Frontal cortex (tissue), 4 donors: ENCODE results near the gene SHISA9. TPM values are rescaled to one million over a fixed set of nuclear protein-coding genes. Genes with fewer than 3 reads are reported as not detected.

Experiments
- DNase-seq, 2 donors: peaks; one replicate each; pipeline ENCODE4 v3.0.0; 2012; ENCODE audit warnings: low spot score in 2 of 2
- FAIRE-seq: peaks from 2 replicates; lab custom pipeline; 2012; peaks lifted over from hg19 to GRCh38; lab: Jason Lieb, UNC
- total RNA-seq: library from RNA; depleted of rRNA; stranded (reverse); fragments of >200 nt; gene quantifications from one replicate; pipeline ENCODE4 v1.2.3, GENCODE V29; 2014
- donor health status: control.
- donor health status: control.
- donor health status: control.

Gene SHISA9
- total RNA-seq, 1 donor from 2014 or later, result 13.9 TPM

- no peak for FAIRE-seq
- DNase-seq, result no peak
These were observed 35.0 kb downstream of the SHISA9 start for GRCh38 chr16:12936391-12936790.

- FAIRE-seq (no peak), DNase-seq (no peak)
These were observed 40.5 kb downstream of the SHISA9 start for GRCh38 chr16:12941896-12942295.

DNA sequence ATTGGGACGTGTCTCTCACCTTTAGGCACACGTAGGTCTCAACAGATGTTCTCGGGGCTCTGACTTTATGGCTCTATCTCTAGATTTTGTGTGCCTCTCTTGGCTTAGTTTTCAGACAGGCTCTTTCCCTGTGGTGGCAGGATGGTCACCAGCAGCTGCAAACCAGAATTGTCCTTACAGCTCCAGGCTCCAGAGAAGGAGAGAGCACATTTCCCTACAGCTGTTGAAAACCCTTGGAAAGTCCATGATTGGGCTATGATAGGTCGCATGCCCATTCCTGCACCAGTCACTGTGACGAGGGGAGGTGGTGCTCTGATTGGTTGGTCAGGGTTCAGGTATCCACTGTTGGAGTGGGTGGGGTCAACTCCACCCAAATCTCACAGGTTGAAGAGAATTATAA, 41.5 kb downstream of the SHISA9 start:
- DNase-seq, result no peak
- no peak for FAIRE-seq

DNA sequence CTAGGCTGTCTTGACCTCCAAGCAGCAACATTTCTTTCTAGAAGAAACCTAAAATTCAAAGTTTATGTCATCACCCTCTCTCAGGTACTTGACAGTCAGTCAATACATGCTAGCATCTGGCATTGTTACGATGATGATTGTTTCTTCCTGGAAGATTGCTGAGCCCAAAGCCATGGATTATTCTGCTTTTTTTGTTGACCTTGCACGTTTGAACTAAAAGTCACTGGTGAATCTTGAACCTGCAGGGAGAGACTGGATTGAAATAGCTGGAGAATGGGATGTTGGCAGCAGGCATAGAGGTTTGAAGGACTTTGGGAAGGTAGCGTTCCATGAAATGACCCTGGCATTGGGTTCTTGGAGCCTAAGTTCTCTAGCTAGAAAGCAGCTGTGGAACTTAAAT, 42.9 kb downstream of the SHISA9 start:
- DNase-seq (no peak), FAIRE-seq (no peak)

GRCh38 chr16:12951392-12951791, 50.0 kb downstream of the SHISA9 start:
- FAIRE-seq, result no peak
- DNase-seq, result no peak

DNA sequence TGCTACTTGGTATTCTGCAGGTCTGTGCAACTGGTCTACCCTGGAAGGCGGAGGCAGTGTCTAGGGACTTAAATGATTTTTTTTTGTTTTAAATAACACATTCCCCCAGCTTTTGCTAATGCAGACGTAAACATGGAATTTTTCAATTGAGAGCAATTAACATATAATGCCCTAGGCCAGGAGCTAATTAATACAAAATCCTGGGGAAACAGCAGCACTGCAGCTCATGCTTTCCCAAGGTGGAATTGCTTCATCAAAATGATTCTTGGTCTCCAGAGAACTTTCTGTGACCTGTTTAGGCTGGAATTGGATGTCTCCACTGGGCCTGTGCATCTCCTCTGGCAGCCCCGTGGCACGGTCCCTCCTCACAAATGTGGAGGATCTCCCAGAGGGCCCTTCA, 50.6 kb downstream of the SHISA9 start:
- no peak for DNase-seq
- FAIRE-seq, result no peak

GRCh38 chr16:12958366-12958765, 57.0 kb downstream of the SHISA9 start:
- no peak for DNase-seq
- FAIRE-seq, result no peak

DNA sequence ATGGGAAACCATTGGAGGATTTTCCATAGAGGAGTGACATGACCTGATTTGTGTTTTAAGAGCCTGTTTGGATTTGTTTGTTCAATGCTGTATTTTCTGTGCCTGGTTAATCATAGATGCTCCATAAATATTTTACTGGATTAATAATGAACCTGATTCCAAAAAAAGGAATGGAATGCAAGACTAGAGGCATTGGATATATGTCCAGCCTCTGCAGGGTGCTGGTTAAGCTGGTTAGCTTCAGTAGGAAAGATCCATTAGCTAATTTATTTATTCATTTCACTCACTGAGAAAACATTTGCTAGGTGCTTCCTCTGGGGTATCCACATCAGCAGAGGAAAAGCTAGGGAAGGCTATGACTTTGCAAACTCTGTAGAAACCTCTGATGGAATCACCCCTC, 57.7 kb downstream of the SHISA9 start:
- FAIRE-seq, result no peak
- DNase-seq, result no peak

DNA sequence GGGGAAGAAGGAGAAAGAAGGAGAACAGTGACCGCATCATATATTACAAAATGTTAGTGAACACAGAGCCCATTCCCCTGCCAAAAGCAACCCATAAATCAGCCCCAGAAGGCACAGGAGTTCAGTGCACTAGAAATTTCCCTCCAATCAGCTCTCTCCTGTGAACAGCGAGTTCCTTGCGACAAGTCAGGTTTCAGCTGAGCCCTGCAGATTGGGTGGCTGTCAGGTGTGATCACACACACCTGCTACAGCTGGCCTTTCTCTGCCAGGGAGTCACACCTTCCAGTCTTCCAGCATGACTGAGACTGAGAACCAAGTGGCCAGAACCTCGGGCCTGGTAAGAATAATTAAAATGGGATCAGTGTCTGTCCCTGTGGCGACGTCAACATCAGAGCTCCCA, 60.2 kb downstream of the SHISA9 start:
- DNase-seq (no peak), FAIRE-seq (no peak)

DNA sequence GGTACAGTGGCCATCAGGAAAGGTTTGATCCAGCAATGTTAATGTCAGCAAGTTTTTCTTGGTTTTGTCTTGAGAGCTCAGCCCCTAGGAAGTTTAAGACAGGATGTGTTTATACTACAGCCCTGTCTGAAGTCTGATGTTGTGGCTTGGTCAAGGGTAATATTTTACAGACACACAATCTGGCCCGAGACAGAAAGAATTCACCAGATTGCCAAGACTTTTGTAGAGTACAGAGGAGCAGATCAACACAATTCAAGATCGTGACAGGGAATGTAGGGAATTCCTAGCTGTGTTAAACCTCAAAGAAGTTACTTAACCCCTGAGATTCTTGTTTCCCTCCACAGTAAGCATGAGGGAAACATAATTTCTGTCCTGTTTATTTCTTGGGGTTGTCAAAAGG, 63.1 kb downstream of the SHISA9 start:
- FAIRE-seq, result no peak

DNA sequence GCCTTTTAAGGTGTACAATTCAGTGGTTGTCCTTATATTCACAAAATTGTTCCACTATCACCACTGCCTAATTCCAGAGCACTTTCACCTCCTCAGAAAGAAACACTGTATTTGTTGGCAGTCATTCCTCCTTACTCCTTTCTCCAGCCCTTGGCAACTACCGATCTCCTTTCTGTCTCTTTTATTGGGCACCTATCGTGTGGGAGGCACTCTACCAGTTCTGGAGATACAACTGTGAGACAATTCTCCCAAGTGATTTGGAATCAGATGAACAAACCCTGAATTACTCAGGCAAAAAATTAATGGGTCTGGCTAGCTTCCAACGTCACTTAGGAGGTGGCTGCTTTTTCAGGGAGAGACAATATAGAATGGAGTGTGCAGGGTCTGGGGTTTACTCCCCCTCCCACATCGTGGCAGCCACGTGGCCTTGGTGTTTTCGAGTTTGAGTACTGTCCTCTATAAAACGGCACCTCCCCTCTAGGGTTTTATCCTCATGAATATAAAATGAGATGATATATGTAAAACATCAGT, 63.9 kb downstream of the SHISA9 start:
- FAIRE-seq, result no peak
- DNase-seq, result no peak

More for the DNA sequence above, 63.1 kb downstream of the SHISA9 start:
- DNase-seq, result no peak

- FAIRE-seq (no peak), DNase-seq (peak in 1 of 2 donors; percentile 26)
These were observed 69.8 kb downstream of the SHISA9 start for GRCh38 chr16:12971241-12971640.

- no peak for DNase-seq
- no peak for FAIRE-seq
These were observed 70.8 kb downstream of the SHISA9 start for GRCh38 chr16:12972246-12972645.

DNA sequence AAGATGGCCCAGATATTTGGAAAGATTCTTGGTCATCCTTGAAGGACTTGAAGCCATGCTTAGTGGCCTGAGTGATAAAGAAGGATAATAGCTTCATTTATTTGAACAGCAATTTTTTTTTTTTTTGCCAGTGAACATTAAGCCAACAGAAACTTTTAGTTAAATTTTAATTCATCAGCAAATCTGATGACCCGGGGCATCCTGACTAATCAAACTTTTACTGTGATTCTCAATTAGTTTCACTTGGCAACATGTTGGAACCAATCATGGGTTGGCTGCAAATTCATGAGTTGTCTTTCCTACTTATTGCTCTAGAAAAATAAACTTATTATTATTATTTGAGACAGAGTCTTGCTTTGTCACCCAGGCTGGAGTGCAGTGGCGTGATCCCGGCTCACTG, 74.4 kb downstream of the SHISA9 start:
- no peak for FAIRE-seq
- DNase-seq, result no peak

GRCh38 chr16:12976496-12976895, 75.1 kb downstream of the SHISA9 start:
- DNase-seq (no peak), FAIRE-seq (no peak)

DNA sequence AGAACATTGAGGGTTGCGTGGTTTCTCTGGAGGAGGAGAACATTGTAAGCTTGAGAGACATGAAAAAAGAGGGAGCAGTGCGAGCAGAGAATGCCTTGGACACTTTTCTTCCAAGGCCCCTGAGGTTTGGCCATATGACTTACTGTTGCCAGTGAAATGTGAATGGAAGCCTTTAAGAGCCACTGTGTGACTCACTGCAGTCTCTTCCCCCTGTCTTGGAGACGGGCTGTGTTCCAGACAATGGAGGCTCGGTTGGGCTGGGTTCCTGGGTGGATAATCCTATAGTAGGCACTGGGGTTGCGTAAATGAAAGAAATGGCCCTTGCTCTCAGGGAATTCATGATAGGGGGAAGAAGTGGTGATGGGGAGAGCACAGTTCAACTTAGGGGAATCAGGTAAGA, 75.5 kb downstream of the SHISA9 start:
- FAIRE-seq (no peak), DNase-seq (no peak)

DNA sequence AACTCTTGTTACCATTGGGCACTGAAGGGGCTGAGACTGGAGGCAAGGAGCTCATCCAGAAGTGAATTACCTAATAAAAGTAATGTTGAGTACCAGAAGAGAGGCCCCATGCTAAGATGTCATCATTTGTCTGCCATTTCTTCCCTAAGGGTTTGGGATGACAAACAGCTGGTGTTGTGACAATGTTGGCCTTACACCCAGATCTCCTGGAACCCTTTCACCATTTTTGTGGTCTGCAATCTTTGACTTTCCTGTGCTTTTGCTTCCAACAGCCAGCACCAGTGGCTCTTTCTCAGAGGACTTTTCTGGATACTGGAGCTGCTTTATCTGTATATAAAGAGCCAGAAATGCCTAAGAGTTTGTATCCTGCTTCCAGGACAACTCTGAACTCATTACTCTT, 84.1 kb downstream of the SHISA9 start:
- DNase-seq (no peak), FAIRE-seq (no peak)

DNA sequence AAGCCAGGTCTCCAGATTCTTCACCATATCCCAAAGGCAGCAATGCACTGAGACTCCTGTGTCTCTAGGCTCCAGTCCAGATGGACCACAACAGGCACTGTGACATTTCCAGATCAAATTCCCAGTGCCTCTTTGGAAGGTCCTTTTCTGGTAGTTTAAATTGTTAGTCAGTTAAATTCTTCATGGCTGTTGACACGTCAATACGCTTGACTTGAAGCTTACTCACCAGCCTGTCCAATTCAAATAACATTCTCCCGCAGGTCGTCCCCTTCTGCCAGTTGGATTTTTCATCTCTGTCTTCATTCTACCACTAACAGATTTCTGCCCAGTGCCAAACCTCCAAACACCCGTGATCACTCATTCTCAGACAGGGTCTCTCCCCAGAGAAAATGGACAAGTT, 86.7 kb downstream of the SHISA9 start:
- FAIRE-seq, result no peak
- DNase-seq, result no peak

DNA sequence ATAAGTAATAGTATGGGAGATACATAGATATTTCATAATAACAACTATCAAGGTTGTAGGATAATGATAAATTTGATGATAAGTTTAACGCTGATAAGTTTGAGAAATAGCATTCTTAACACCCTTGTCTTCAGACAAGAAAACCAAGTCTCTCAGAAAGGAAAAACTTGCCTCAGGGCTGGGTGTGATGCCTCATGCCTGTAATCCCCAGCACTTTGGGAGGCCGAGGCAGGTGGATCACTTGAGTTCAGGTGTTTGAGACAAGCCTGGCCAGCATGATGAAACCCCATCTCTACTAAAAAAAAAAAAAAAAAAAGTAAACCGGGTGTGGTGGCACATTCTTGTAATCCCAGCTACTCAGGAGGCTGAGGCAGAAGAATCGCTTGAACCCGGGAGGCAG, 90.7 kb downstream of the SHISA9 start:
- DNase-seq (no peak), FAIRE-seq (no peak)

- no peak for DNase-seq
- FAIRE-seq, result no peak
These were observed 93.0 kb downstream of the SHISA9 start for GRCh38 chr16:12994402-12994801.

- FAIRE-seq (no peak), DNase-seq (no peak)
These were observed 94.4 kb downstream of the SHISA9 start for GRCh38 chr16:12995721-12996372.

DNA sequence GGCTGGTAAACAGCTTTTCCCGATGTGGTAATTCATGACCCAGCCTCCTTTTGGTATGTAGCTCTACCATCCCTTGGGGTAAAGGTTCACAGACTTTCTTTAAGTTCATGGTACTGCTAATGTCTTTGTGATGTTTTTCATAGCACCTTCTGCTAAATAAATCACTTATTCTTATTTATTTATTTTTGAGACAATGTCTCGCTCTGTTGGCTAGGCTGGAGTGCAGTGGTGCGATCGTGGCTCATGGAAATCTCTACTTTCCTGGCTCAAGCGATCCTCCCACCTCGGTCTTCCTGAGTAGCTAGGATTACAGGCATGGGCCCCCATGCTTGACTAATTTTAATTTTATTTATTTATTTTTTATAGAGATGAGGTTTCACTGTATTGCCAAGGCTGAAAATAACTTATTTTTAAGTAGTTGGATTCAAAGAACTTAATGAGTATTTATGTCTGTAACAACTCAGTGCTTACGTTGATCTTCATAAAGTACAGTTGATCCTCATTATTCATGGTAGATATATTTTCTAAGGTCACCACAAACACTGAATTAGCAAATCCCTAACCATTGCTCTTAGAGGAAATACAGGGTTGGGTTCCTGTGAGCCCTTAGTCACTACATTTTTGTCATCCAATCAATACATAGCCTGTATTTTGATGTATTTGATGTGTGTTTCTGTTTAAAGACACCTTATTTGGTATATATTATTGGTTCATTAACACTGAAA, 97.1 kb downstream of the SHISA9 start:
- FAIRE-seq (no peak), DNase-seq (no peak)
